PC-3 (cell line): ENCODE data around the gene GLB1L2. TPM values are rescaled to one million over a fixed set of nuclear protein-coding genes. Genes with fewer than 3 reads are reported as not detected.

Source experiments
- ATAC-seq: fragments of 200-7000 bp; cut with Tn5 transposase; 2 replicates; pipeline ENCODE4 v1.9.1; 2020; ENCODE audit warnings: mild to moderate bottlenecking, moderate library complexity
- BruUV-seq: library from RNA; stranded (reverse); fragments of 400-500 nt; replicated peaks from 2 replicates; lab custom pipeline; 2021; lab: Mats Ljungman, UMichigan
- CTCF ChIA-PET: fragments of 300-600 bp; sonication (Branson Sonifier 250); formaldehyde crosslinking; loops from one replicate; lab custom pipeline; 2022; ENCODE audit warnings: antibody characterized with exemption; lab: Charles Lee
- POLR2A ChIA-PET: fragments of 300-600 bp; sonication (Branson Sonifier 250); formaldehyde crosslinking; loops from one replicate; lab custom pipeline; 2022; ENCODE audit warnings: antibody characterized with exemption; ENCODE audit not compliant: unreplicated experiment; lab: Charles Lee
- DNase-seq: peaks from one replicate; pipeline ENCODE4 v3.0.0-alpha.2; 2015
- H2AFZ ChIP-seq: fragments of 300-600 bp; sonication (generic); 2 replicates; pipeline ENCODE4 v1.6.0; 2016; ENCODE audit warnings: antibody characterized with exemption, low read length
- H3F3A ChIP-seq: fragments of 300-600 bp; sonication (generic); one replicate; pipeline ENCODE4 v1.6.0; 2017; ENCODE audit warnings: antibody characterized with exemption, low read length, control low read depth, mild to moderate bottlenecking; ENCODE audit not compliant: unreplicated experiment
- H3K27ac ChIP-seq: fragments of 300-600 bp; sonication (generic); 2 replicates; pipeline ENCODE4 v1.5.1; 2016; ENCODE audit warnings: mild to moderate bottlenecking, low read length
- H3K27me3 ChIP-seq: fragments of 300-600 bp; sonication (generic); 2 replicates; pipeline ENCODE4 v1.6.1; 2016; ENCODE audit warnings: low read length, mixed read lengths
- H3K36me3 ChIP-seq: fragments of 300-600 bp; sonication (generic); 2 replicates; pipeline ENCODE4 v1.6.1; 2016; ENCODE audit warnings: low read depth, mixed run types, low read length, mixed read lengths
- H3K4me1 ChIP-seq: fragments of 300-600 bp; sonication (generic); 2 replicates; pipeline ENCODE4 v1.5.1; 2016; ENCODE audit warnings: low read length; ENCODE audit not compliant: insufficient read depth
- H3K4me2 ChIP-seq: fragments of 300-600 bp; sonication (generic); 2 replicates; pipeline ENCODE4 v1.6.0; 2016; ENCODE audit warnings: low read length
- H3K4me3 ChIP-seq: fragments of 300-600 bp; sonication (generic); 2 replicates; pipeline ENCODE4 v1.5.1; 2016; ENCODE audit warnings: mild to moderate bottlenecking, low read length, mixed read lengths
- H3K79me2 ChIP-seq: fragments of 300-600 bp; sonication (generic); 2 replicates; pipeline ENCODE4 v1.6.1; 2017; ENCODE audit warnings: low read length, mixed read lengths
- H3K9ac ChIP-seq: fragments of 300-600 bp; sonication (generic); 2 replicates; pipeline ENCODE4 v1.6.0; 2016; ENCODE audit warnings: mild to moderate bottlenecking, low read length
- H3K9me2 ChIP-seq: fragments of 300-600 bp; sonication (generic); replicated peaks from 2 replicates; pipeline ENCODE4 v1.6.1; 2016; ENCODE audit warnings: mixed run types, low read length, mixed read lengths
- H3K9me3 ChIP-seq: fragments of 300-600 bp; sonication (generic); 2 replicates; pipeline ENCODE4 v1.6.1; 2016; ENCODE audit warnings: low read length, mixed read lengths
- H4K20me1 ChIP-seq: fragments of 300-600 bp; sonication (generic); 2 replicates; pipeline ENCODE4 v1.6.1; 2016; ENCODE audit warnings: low read length, mixed read lengths
- CTCF ChIP-seq: fragments of 300-600 bp; sonication (generic); conservative IDR thresholded peaks from 2 replicates; pipeline ENCODE4 v1.5.1; 2017; ENCODE audit warnings: antibody characterized with exemption, low read depth, mild to moderate bottlenecking, low read length
- EZH2 ChIP-seq: fragments of 300-600 bp; sonication (generic); IDR thresholded peaks from one replicate; pipeline ENCODE4 v1.6.1; 2017; ENCODE audit warnings: antibody characterized with exemption, mild to moderate bottlenecking, low read length; ENCODE audit not compliant: unreplicated experiment
- EZH2phosphoT487 ChIP-seq: fragments of 300-600 bp; sonication (generic); IDR thresholded peaks from 2 replicates; pipeline ENCODE4 v1.6.1; 2018; ENCODE audit warnings: mild to moderate bottlenecking, antibody characterized with exemption, low read length, borderline replicate concordance
- intact Hi-C: fragments of 100-400 bp; cut with micrococcal nuclease; formaldehyde crosslinking; loops from 2 replicates; pipeline ENCODE4 v1.9.0; 2023
- total RNA-seq: library from RNA; depleted of rRNA; stranded (reverse); fragments of >200 nt; gene quantifications from 2 replicates; pipeline ENCODE4 v1.2.3, GENCODE V29; 2014

The GLB1L2 gene
- total RNA-seq, 1 experiment from 2014 or later, result 0.62 TPM

- BruUV-seq, result no TSS peak
- H2AFZ ChIP-seq, result no peak overlapping the region
- ATAC-seq (no peak), DNase-seq (no peak)
- H3K4me1 ChIP-seq, result no peaks in the 10 kb centered on the region
- intact Hi-C loops, result no loop called here
- H4K20me1 ChIP-seq, result no peaks in the 10 kb centered on the region
- TF ChIP-seq EZH2 (no peak), CTCF (no peak), EZH2phosphoT487 (no peak)
- ChIA-PET POLR2A (no interaction called here), CTCF (no interaction called here)
- H3K9me3 ChIP-seq, result 0 out of 2 replicates have a peak, but pooled peaks cover 4% of the 10 kb centered on the region
- H3K4me2 ChIP-seq, result no peak overlapping the region
- H3K36me3 ChIP-seq, result no peaks in the 10 kb centered on the region
- no peak overlapping the region for H3K9ac ChIP-seq
- H3F3A ChIP-seq, result no peaks in the 10 kb centered on the region
- H3K9me2 ChIP-seq, result no peaks in the 10 kb centered on the region
- no peaks in the 10 kb centered on the region for H3K79me2 ChIP-seq
- H3K4me3 ChIP-seq, result no peak overlapping the region
- no peak overlapping the region for H3K27ac ChIP-seq
- peaks cover 41% of the 10 kb centered on the region for H3K27me3 ChIP-seq
Measured at GRCh38 chr11:134404575-134405341, 73.0 kb downstream of the GLB1L2 start.

- no peak overlapping the region for H3K4me3 ChIP-seq
- H3K79me2 ChIP-seq, result no peaks in the 10 kb centered on the region
- no peaks in the 10 kb centered on the region for H4K20me1 ChIP-seq
- no peaks in the 10 kb centered on the region for H3K4me1 ChIP-seq
- no peak for TF ChIP-seq EZH2
- no peak for TF ChIP-seq CTCF
- no peak for TF ChIP-seq EZH2phosphoT487
- H3F3A ChIP-seq, result no peaks in the 10 kb centered on the region
- ATAC-seq (no peak), DNase-seq (no peak)
- no peaks in the 10 kb centered on the region for H3K9me2 ChIP-seq
- H3K27me3 ChIP-seq, result peaks cover 43% of the 10 kb centered on the region
- 0 out of 2 replicates have a peak, but pooled peaks cover under 1% of the 10 kb centered on the region for H3K9me3 ChIP-seq
- ChIA-PET CTCF (no interaction called here), POLR2A (no interaction called here)
- no peak overlapping the region for H2AFZ ChIP-seq
- intact Hi-C loops, result no loop called here
- no peak overlapping the region for H3K27ac ChIP-seq
- H3K4me2 ChIP-seq, result no peak overlapping the region
- no TSS peak for BruUV-seq
- no peaks in the 10 kb centered on the region for H3K36me3 ChIP-seq
- no peak overlapping the region for H3K9ac ChIP-seq
Measured at GRCh38 chr11:134405436-134405835, 73.6 kb downstream of the GLB1L2 start.

GRCh38 chr11:134405841-134406240 is 74.1 kb downstream of the GLB1L2 start:
- H4K20me1 ChIP-seq, result no peaks in the 10 kb centered on the region
- no TSS peak for BruUV-seq
- ChIA-PET POLR2A (no interaction called here), CTCF (no interaction called here)
- H3F3A ChIP-seq, result no peaks in the 10 kb centered on the region
- H3K4me3 ChIP-seq, result no peak overlapping the region
- no peak for TF ChIP-seq EZH2phosphoT487
- no peak for TF ChIP-seq EZH2
- no peak for TF ChIP-seq CTCF
- no peaks in the 10 kb centered on the region for H3K79me2 ChIP-seq
- no peaks in the 10 kb centered on the region for H3K9me3 ChIP-seq
- ATAC-seq, result no peak
- no peak overlapping the region for H3K4me2 ChIP-seq
- H3K4me1 ChIP-seq, result no peaks in the 10 kb centered on the region
- no peak overlapping the region for H2AFZ ChIP-seq
- no peak overlapping the region for H3K9ac ChIP-seq
- H3K27me3 ChIP-seq, result peaks cover 45% of the 10 kb centered on the region
- no peaks in the 10 kb centered on the region for H3K9me2 ChIP-seq
- no peaks in the 10 kb centered on the region for H3K36me3 ChIP-seq
- no peak overlapping the region for H3K27ac ChIP-seq
- DNase-seq, result no peak
- intact Hi-C loops, result no loop called here
